HFFc6 (cell line): ENCODE measurements around the gene IGFL1. TPM values are rescaled to one million over a fixed set of nuclear protein-coding genes. Genes with fewer than 3 reads are reported as not detected.

Source experiments
- DNase-seq: peaks from one replicate; pipeline ENCODE4 v3.0.0-alpha.2; 2018
- H3K27ac Mint-ChIP-seq: 2 replicates; pipeline ENCODE4 v1.8.0; 2020; ENCODE audit warnings: mild to moderate bottlenecking, mixed read lengths
- H3K27me3 Mint-ChIP-seq: 2 replicates; pipeline ENCODE4 v1.8.0; 2021; ENCODE audit warnings: mild to moderate bottlenecking, moderate library complexity, mixed read lengths; ENCODE audit not compliant: insufficient read depth
- H3K36me3 Mint-ChIP-seq: 2 replicates; pipeline ENCODE4 v1.8.0; 2021; ENCODE audit warnings: low read depth, mixed read lengths
- H3K4me1 Mint-ChIP-seq: 2 replicates; pipeline ENCODE4 v1.8.0; 2020; ENCODE audit warnings: low read depth, mixed read lengths
- H3K4me3 Mint-ChIP-seq: 2 replicates; pipeline ENCODE4 v1.8.0; 2020; ENCODE audit warnings: mild to moderate bottlenecking, moderate library complexity, mixed read lengths
- H3K9me3 Mint-ChIP-seq: 2 replicates; pipeline ENCODE4 v1.8.0; 2020; ENCODE audit warnings: mild to moderate bottlenecking, mixed read lengths
- total RNA-seq, 6 experiments: library from RNA; stranded (reverse); fragmentation: NEBNext Ultra II Directional; extraction: Animal tissue kit (Norgen Biotek cat#: 25700); gene quantifications; 2 replicates in 1 of 6; 3 replicates in 5 of 6; pipeline ENCODE4 v1.2.3, GENCODE V29; 2021
- TF ChIP-seq, protein P1 (sequence below): fragments of 200-600 bp; sonication (generic); IDR thresholded peaks from 2 replicates; pipeline ENCODE4 v1.5.0; 2021; ENCODE audit warnings: antibody characterized with exemption, mild to moderate bottlenecking

The IGFL1 gene
- total RNA-seq, 6 experiments from 2014 or later, result not detected

- Mint-ChIP-seq H3K9me3 (no peaks in the 10 kb centered on the region), H3K27ac (no peak overlapping the region), H3K4me3 (no peak overlapping the region), H3K36me3 (no peaks in the 10 kb centered on the region), H3K27me3 (peaks cover 38% of the 10 kb centered on the region), H3K4me1 (peaks cover 1% of the 10 kb centered on the region)
- DNase-seq, result no peak
- TF ChIP-seq, protein P1, sequence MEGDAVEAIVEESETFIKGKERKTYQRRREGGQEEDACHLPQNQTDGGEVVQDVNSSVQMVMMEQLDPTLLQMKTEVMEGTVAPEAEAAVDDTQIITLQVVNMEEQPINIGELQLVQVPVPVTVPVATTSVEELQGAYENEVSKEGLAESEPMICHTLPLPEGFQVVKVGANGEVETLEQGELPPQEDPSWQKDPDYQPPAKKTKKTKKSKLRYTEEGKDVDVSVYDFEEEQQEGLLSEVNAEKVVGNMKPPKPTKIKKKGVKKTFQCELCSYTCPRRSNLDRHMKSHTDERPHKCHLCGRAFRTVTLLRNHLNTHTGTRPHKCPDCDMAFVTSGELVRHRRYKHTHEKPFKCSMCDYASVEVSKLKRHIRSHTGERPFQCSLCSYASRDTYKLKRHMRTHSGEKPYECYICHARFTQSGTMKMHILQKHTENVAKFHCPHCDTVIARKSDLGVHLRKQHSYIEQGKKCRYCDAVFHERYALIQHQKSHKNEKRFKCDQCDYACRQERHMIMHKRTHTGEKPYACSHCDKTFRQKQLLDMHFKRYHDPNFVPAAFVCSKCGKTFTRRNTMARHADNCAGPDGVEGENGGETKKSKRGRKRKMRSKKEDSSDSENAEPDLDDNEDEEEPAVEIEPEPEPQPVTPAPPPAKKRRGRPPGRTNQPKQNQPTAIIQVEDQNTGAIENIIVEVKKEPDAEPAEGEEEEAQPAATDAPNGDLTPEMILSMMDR, result no peak
Measured at GRCh38 chr19:46216612-46217011, 12.9 kb upstream of the IGFL1 start.

DNA sequence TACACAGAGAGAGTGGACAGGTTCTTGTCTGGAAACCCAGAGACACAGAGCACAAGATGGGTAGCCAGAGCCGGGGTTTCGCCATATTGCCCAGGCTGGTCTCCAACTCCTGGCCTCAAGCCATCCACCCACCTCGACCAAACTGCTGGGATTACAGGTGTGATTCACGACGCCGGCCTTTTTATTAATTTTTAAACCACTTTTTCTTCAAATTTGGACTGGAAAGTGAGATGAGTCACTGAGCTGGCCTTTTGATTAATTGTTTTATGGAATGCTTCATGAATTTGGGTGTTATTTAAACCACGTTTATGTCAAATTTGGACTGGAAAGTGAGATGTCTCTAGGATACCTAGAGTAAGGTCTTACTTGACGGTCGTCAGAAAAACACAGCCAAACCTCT, 12.1 kb upstream of the IGFL1 start:
- Mint-ChIP-seq H3K27me3 (peaks cover 32% of the 10 kb centered on the region), H3K9me3 (no peaks in the 10 kb centered on the region), H3K4me1 (peaks cover 10% of the 10 kb centered on the region), H3K4me3 (no peak overlapping the region), H3K27ac (no peak overlapping the region), H3K36me3 (no peaks in the 10 kb centered on the region)
- TF ChIP-seq, protein P1, result no peak
- DNase-seq, result no peak

DNA sequence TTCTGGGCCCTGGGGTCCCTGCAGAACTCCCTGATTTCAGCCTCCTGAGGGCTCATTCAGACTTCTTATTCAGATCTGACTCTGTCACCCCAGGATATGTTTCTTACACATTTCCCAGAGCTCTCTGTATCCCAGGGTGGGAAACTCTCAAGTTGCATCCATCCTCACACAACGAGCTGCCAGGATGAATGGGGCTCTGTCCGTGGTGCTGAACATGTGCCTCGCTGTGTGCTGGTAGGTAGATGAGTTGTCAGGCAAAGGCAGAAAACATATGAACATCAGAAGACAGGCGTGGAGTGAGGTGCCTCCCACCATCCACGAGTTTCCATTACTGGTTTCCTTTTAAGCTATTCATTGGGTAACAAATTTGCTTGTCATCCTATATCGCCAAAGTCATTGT, 11.4 kb upstream of the IGFL1 start:
- TF ChIP-seq, protein P1, result no peak
- H3K27me3 Mint-ChIP-seq, result peaks cover 27% of the 10 kb centered on the region
- peaks cover 14% of the 10 kb centered on the region for H3K4me1 Mint-ChIP-seq
- DNase-seq, result no peak
- H3K27ac Mint-ChIP-seq, result no peak overlapping the region
- H3K36me3 Mint-ChIP-seq, result no peaks in the 10 kb centered on the region
- H3K9me3 Mint-ChIP-seq, result no peaks in the 10 kb centered on the region
- no peak overlapping the region for H3K4me3 Mint-ChIP-seq

DNA sequence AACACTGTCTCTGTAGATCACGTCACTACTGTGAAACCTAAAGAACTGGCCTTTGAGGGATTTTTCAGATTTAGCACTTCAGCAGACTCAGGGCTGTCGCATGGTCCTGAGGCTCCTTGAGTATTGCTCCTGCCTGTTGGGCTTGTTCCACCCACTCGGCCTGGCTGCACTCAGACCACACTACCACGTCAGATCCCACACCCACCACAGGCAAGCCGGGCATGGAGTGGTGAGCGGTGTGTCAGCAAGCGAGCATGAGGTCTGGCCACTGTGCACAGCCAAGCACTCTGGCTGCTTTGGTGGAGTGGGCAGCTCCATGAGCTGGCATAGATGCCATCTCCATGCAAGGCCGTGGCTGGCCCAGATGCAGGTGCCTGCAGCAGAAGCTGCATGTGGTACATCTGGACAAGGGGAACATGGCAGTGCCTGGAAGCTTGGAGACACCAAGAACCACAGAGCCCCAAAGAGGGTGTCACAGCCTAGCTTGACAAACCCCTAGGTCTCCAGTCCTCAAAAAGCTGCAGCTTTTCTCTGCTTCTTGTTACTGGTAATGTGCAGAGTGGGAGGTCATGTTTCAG, 9.4 kb upstream of the IGFL1 start:
- DNase-seq, result no peak
- Mint-ChIP-seq H3K27me3 (peaks cover 23% of the 10 kb centered on the region), H3K4me1 (peaks cover 26% of the 10 kb centered on the region), H3K27ac (no peak overlapping the region), H3K4me3 (no peak overlapping the region), H3K36me3 (no peaks in the 10 kb centered on the region), H3K9me3 (no peaks in the 10 kb centered on the region)
- TF ChIP-seq, protein P1, result no peak

DNA sequence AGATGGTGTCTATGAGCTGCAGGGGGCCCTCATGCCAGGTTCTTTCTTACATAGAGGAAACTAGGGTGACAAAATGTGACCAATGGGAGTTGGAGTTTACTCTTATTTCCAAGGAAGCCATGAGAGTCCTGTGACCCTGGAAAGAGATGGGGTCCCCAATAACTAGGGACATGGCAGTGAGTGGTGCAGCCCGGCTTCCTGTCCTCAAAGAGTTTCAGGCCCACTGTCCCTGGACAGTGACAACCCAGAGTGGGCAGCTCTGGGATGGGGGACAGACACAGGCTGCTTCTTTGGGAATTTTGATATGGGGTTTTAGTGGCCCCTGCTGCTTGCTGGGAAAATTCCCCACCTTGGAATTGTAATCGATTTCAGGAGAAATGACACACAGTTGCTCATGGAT, 8.4 kb upstream of the IGFL1 start:
- no peak overlapping the region for H3K27ac Mint-ChIP-seq
- no peak overlapping the region for H3K4me3 Mint-ChIP-seq
- DNase-seq, result no peak
- H3K4me1 Mint-ChIP-seq, result peaks cover 26% of the 10 kb centered on the region
- H3K27me3 Mint-ChIP-seq, result peaks cover 27% of the 10 kb centered on the region
- no peaks in the 10 kb centered on the region for H3K36me3 Mint-ChIP-seq
- no peaks in the 10 kb centered on the region for H3K9me3 Mint-ChIP-seq
- TF ChIP-seq, protein P1, result no peak
